Activated T-helper 1 cell treated with Interleukin-2 at 50 U/mL for 16 hours (primary cell): ENCODE measurements around the gene S100Z.
"Not testable (repeated sequence)": the region's sequence is repeated elsewhere in the genome, so short reads cannot be mapped to it uniquely, and the experiment has no call there.

Experiments used
- DNase-seq: peaks from one replicate; pipeline ENCODE4 v3.0.0-alpha.2; 2020; ENCODE audit warnings: low read depth

S100Z gene

DNA sequence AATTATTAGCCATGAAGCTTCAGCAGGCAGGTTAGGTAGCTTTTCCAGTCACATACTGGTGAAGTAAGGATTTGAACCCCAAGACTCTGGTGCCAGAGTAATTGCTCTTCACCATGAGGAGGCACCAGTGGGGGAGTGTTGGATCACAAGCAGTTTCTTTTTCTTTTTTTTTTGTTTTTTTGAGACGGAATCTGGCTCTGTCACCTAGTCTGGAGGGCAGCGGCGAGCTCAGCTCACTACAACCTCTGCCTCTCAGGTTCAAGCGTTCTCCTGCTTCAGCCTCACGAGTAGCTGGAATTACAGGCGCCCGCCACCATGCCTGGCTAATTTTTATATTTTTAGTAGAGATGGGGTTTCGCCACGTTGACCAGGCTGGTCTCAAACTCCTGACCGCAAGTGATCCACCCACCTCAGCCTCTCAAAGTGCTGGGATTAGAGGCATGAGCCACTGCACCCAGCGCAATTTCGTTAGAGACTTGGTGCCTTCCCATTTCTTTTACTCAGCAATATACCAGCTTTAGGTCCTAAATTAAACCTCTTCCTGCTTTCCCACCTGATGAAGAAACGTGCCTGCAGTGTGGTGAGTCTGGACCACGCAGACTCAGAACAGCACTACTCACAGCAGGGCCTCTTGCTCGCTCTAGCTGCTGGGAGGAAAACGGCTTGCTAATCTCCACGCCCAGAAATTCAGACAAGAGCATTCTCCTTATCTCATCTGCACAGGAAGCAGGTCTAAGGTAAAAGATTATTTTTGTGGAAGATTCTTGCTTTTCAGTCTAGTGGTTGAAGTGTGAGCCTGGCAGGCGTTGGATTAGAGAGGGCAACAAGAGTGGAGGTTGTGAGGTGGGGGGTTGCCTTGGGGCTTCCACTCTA is at the start of gene S100Z:
TSS of gene S100Z (plus strand) at position 596 of the 873 bp plus-strand sequence. CDS start 25,346 bp downstream, outside the sequence.
- peak; percentile 16 for DNase-seq

DNA sequence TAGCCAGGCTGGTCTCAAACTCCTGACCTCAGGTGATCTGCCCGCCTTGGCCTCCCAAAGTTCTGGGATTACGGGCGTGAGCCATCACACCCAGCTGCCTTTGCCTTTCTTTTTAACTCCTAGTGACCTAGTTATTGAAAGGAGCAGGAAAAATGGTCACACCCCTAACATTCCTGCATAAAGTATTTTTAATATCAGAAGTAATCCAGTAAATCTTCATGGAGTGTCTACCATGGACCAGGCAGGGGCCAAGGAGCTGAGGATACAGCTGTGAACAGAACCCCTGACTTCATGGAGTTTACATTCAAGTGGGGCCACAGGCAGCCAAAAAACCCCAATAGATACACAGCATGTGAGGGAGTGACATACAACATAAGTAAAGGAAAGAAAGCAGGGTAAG is 49.2 kb upstream of the S100Z start:
- no peak for DNase-seq

DNA sequence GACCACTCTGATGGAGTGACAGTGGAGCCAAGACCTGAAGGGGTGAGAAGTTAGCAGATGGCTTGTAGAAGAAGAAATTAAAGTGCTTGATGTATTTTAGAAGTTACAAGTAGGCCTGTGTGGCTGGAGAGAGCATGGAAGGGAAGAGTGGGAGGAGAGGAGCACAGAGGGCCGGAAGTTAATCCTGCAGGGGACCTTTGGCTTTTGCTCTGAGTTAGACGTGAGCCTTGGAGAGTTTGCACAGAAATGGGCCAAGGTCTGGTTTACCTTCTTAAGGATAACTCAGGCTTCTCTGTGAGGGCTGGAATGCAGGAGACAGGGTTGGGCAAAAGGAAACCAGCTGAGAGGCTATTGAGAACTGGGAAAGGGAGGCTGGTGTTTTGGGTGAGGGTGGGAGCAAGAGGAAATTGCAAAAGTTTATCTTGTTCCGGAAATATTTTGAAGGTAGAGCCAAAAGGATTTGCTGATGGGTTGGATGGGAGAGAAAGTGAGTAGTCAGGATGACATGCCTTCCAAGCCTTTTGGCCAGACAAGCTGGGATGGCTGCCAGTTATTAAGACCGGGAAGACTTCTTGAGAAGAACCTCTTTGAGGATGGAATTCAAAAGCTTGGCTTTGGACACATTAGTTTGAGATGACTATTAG is 48.5 kb upstream of the S100Z start:
- no peak for DNase-seq

DNA sequence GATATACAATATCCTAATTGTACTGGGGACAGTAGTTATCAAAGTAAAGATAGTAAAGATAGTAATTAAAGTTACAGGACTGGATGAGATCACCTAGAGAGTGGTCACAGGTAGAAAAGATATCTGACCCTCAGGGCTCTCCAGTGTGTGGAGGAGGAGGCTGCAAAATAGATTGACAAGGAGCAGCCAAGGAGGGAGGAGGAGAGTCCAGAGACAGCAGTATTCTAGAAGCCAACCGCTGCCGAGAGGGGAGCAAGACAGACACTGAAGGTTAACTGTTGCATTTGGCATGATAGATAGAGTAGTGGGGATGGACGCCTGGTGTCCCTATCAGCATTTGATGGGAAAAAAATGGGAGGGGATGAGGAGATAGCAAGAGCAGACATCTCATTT is 48.0 kb upstream of the S100Z start:
- DNase-seq: no peak

DNA sequence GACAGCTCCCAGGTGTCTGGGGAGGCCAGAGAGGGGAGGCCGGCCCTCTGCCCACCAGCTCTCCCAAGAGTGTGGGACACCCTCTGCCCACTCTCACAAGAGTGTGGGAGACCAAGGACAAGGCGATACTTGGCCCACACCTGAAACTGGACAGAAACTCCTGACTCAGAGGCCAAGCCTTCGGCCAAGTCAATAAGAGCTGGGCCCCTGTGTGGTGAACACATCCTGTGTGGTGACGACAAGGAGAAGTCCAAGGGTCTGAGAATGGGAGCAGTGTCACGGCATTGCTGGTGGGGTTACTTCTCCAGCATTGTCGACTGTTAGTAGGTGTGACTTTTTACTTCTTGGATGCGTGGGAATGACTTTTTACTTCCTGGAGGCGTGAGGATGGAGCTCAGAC is 45.5 kb upstream of the S100Z start:
- no peak for DNase-seq

DNA sequence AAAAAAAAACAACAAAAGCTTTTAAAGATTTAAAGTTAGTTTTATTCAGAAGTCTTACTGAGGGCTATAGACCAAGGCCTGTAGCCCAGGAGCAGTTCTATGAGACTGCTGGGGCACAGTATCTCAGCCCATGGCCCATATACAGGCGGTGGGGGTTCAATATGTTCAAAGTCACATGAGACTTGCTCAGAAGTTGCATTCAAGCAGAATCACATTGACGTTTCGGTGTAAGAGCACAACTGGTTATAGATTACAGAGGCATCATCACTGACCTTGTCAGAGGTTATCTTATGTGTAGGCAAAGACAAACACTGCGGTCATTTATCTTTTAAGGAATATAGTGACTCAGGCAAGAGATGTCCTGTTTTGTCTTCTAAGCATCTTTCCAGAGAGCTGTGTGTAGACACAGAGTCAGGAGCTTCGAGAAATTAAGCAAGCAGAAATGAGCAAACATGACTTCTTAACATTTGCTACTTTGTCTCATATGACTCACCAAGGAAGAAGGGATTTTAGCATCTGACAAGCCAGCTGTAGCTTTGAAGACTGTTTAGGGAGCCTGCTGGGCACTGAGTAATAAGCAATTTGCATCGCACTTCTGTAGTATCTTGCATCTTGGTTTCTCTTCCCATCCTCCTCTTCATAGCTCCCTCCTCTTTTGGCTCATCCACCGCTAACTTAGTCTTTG is 43.9 kb upstream of the S100Z start:
- no peak for DNase-seq

DNA sequence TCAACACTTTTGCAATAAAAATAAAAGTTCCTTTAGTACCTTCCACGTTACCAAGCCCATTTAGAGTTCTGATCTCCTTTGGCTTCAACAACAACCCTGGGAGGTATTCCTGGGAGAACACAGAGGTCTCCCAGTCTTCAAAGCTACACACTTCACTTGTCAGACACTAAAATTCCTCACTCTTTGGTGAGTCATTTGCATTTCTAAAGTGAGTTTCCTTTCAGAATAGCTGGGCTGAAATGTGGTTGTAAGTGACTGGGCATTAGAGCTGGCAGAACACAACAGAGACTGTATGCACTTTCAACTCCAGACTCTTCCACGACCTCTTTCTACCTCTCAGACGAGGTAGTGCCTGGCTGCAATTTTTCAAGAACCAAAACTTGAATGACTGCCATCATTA is 42.5 kb upstream of the S100Z start:
- DNase-seq: no peak

DNA sequence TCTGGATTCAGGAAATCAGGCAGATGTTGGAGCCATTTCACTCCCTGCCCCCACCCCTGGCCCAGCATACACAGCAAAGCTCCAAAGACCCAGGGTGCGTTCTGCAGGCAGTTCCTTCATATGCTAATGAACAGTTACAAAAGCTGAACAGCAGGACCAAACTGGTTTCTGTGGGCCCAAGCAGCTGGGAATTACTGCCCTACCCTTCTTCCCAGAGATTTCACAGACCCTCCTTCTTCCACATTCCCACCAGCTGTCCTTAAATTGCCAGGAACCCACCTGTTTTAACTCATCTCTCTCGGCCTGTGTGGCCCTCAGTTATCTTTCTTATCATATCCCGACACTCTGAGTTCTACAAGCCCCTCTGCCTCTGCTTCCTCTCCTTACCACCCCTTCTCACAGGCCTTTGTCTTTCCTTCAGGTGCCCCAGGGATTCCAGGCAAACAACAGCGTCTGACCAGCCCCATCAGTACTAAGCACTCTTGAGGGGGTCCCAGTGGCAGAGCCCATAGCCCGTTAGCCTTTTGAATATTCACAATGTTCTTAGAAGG is 41.6 kb upstream of the S100Z start:
- no peak for DNase-seq

DNA sequence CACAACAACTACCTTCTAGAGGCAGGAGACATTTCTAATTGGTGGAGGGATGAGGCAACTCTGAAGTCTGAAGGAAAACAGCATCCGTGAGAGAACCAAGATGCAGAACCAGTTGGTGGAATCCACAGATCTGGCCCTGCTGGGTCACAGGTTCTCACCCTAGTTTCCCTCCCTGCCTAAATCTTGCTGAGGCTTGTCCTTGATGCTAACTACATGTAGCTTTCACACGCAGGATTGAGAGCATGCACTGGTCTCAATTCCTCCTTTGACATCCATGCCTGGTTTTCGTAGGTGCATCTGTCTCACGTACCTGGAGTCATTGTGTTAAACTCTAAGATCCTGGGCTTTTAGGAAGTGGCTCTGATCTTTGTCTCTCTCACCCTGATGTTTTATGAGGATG is 40.7 kb upstream of the S100Z start:
- DNase-seq: no peak

DNA sequence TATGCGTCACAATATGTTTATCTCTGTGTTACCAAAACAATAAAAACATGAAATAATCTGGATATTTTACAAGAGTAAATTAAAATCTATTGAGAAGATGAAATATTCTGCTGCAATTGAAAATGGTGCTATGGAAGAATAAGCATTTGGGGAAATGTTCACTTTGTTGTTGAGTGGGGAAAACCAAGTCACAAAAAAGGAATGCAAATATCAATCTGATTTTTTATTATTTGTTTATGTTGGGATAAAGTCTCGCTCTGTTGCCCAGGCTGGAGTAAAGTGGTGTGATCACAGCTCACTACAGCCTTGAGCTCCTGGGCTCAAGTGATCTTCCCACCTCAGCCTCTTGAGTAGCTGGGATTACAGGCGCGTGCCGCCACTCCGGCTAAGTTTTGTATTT is 39.6 kb upstream of the S100Z start:
- DNase-seq: no peak

DNA sequence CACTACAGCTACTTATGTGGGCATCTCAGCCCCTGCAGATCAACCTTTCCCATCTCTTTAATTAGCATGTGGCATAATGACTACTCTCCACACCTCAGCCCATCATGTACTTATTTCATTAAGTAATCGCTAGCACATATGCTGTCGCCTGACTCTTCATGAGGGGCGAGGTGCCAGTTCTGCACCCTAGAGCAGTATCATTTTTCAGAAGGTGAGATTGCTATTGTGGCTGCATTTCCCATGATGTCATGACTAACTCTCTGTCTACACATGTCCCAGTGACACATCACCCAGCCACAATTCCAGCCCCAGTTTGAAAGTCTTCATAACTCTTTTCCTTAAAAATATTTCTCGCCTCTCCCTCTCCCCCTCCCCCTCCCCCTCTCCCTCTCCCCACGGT is 38.6 kb upstream of the S100Z start:
- no peak for DNase-seq

DNA sequence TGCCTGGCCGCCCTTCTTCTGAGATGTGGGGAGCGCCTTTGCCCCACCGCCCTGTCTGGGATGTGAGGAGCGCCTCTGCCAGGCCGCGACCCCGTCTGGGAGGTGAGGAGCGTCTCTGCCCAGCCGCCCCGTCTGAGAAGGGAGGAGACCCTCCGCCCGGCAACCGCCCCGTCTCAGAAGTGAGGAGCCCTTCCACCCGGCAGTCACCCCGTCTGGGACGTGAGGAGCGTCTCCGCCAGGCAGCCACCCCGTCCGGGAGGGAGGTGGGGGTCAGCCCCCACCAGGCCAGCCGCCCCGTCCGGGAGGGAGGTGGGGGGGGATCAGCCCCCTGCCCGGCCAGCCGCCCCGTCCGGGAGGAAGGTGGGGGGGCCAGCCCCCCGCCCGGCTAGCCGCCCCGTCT is 37.6 kb upstream of the S100Z start:
- not testable (repeated sequence) for DNase-seq

DNA sequence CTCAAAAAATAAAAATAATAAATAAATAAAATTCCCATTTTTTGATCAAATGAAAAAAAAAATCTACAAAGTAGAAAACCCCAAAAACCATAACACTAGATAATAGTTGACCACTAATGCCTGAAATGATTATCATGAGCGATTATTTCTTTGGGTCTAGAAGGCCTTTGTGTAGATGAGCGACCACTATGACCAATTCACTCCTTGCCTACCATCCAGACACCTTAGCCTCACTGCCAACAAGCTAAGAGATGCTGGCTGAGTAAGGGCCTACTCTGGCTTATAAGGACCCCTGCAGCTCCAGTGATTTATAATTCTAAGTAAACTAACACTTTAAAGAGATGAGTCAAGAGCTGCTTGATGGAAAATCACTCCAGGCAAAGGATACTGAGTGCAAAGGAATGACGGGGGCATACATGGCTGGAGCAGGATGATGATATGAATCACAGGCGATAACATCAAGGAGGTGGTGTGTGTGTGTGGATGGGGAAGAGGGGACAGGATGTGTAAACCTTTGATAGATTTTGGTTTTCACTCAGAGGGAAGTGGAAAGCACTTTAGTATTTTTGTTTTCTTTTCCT is 35.7 kb upstream of the S100Z start:
- DNase-seq: no peak

DNA sequence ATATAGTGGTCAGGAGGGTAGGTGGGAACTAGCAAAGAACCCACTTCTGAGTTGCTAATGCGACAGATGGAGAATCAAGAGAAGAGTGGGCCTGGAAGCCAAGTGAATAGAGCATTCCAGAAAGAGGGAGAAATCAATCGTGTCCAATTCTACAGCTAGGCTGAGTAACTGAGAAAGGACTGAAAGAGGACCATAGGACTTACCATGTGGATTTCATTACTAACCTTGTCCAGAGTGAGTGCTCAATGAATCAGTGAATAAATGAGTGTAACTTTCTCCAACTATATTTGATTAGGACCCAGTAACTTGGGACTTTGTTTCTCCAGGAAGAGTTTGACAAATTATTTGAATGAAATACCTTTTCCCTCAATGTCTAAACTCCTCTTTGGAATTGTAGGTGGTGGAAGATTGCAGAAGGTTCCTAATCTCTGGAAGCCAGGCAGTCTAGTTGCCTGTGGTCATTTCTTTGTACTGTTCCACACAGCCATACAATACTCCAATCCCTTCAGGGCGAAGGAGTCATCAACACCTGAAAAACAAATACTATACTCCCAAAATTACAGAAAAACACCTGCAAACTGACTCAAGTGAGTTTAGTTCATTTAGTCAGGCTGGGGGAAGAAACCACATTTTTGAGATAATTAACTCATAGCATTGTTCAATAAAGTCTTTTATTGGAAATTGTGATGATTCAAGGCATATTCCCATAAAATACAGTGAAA is 33.5 kb upstream of the S100Z start:
- DNase-seq: no peak

DNA sequence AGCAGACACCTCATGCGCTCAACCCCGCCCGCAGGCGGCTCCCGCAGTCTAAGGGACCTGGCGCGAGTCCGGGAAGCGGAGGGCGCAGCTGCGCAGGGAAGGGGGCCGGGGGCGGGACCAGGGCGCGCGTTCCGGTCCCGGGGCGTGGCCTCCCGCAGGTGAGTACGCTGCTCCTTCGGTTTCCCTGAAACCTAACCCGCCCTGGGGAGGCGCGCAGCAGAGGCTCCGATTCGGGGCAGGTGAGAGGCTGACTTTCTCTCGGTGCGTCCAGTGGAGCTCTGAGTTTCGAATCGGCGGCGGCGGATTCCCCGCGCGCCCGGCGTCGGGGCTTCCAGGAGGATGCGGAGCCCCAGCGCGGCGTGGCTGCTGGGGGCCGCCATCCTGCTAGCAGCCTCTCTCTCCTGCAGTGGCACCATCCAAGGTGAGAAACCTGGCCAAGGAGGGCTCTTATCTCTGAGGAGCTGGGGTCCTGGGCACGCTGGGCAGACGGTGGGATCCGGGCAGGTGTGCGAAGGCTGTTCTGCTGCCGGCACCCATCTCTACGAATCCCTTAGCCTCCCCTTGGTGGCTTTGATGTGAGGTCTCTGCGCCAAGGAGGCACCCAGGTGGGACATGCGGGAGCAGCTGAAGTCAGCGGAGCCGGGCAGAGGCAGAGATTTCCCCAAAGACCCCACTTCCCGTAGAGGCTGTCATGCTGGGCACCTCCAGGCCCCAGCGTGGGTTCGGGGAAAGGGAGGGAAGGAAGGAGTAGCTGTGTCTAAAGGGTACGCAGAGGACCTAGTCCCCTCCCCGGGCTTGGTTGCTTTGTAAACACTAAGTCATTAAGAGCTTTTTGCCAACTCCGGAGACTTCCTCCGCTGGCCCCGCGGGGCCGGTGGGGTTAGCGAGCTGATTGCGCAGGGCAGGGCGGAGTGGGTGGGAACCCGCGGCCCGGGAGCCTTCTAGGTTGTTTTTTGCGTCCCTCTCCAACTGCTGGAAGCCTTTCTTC is 30.7 kb upstream of the S100Z start, which contains the start of gene F2RL1:
TSS of gene F2RL1 (plus strand) at position 187 of the 988 bp plus-strand sequence. CDS start at position 340, 153 bp downstream.
- DNase-seq: peak; percentile 47

DNA sequence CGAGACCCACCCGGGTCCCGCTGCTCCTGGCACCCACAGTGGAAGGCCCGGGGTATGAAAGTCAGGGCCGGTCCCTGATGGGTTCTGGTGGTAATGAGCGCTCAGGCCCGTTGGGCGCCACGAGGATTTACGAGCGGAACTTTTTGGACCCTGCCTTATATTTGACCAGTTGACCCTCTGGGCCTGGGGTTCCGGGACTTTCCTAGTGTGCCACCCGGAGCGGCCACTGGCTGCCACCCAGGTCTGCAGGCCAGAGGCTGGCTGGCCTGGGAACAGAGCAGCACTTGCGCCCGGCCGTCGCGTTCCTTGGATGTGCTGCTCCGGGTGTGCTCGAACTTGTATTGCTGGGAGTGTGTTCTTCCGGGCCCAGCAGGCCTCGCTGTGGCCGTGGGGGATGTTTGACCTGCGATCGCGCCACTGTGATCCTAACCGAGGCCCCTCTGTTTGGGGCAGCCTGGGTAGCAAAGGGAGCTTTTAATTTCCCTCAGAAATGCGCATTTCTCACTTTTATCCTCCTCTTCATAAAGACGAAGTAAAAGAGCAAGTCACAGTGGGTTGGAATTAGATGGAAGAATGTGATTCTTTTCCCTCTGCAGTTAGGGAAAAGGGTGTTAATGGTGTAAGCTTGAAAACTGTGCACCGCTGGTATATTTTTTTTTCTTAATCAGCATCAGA is 29.8 kb upstream of the S100Z start:
- DNase-seq: no peak

DNA sequence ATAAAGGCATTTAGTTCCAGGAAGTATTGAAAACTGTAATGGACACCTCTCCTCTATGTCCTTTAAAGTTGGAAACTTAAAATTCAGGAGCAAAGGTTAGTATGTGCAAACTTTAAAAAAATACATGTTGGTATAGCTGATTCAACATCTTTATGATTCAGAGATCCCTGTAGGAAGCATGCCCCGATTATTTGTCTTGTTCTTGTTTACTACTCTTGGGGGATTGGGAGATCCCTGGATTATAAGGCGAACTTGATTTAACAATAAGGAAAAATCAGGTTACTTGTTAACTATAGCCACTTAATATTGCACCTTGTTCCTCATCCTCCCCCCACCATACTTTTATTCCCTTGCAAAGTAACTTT is 29.3 kb upstream of the S100Z start:
- DNase-seq: no peak

DNA sequence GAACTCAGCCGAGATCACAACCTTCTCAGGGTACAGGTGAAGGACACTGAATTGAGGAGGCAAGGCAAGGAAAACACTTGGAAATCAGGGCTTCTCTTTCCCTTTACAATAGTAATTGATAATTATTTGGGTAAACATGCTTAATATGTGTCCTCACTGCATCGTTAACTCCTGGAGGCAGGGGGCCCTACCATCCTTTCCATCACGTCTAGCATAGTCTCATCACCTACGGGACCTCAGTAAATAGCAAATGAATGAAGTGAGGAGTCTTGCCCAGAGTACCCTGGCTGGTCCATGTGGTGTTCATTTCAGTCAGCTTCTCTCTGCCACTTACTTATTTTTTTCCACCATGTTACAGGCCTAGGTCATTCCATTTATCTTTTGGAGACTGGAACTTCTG is 28.7 kb upstream of the S100Z start:
- no peak for DNase-seq

DNA sequence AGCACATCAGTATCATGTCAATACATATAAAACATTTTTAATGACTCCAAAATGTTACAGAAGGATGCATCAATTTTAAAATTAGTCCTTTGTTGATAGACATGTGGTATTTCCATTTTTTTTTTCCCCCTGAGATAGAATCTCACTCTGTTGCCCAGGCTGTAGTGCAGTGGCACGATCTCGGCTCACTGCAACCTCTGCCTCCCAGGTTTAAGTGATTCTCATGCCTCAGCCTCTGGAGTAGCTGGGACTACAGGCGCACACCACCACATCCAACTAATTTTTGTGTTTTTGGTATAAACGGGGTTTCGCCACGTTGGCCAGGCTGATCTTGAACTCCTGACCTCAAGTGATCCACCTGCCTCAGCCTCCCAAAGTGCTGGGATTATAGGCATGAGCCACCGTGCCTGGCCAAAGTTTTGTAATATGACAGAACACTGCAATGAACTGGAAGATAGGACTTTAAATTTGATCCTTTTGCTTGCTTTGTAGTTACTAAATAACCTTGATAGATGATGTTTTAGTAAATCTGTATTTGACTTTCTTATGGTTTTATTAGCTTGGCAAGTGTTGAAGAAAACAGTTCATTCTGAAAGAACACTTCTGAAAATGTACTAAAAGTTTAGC is 27.6 kb upstream of the S100Z start:
- not testable (repeated sequence) for DNase-seq
